ENCODE results near the gene CFAP99.
"Not testable (repeated sequence)": the region's sequence is repeated elsewhere in the genome, so short reads cannot be mapped to it uniquely, and the experiment has no call there.

Gene CFAP99

DNA sequence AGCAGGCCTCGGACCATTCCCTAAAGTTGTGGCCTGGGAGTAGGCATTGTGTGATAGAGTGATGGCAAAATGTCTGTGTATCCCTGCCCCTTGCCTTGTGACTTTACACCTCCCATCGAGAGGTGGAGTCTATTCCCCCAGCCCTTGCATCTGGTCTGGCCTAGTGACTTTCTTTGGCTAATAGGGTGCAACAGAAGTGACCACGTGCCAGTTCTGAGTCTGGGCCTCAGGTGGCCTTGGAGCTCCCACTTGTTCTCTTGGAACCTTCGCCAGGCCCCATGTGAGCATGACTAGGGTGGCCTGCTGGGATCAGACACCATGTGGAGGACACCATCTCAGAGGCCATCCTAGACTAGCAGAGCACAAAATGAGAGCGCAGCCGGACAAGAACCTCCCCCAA is 46.3 kb downstream of the CFAP99 start:
- DNase-seq (ENCODE audit: low read depth in 2 of 2, low spot score in 1 of 2): no peak

DNA sequence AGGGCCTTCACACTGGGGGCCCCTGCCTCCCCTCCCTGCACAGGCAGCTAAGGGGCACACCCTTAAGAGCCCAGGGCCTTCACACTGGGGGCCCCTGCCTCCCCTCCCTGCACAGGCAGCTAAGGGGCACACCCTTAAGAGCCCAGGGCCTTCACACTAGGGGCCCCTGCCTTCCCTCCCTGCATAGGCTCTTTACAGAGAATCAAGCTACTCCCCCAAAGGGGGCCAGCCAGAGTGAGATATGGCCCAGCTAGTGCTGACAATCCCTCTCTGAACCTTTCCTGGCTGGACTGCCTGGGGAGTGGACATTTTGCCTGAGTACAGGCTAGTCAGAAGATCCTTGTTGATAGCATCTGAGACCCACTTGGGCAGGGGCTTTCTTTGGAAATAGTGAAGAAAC is 46.8 kb downstream of the CFAP99 start:
- not testable (repeated sequence) for DNase-seq (ENCODE audit: low read depth in 2 of 2, low spot score in 1 of 2)

DNA sequence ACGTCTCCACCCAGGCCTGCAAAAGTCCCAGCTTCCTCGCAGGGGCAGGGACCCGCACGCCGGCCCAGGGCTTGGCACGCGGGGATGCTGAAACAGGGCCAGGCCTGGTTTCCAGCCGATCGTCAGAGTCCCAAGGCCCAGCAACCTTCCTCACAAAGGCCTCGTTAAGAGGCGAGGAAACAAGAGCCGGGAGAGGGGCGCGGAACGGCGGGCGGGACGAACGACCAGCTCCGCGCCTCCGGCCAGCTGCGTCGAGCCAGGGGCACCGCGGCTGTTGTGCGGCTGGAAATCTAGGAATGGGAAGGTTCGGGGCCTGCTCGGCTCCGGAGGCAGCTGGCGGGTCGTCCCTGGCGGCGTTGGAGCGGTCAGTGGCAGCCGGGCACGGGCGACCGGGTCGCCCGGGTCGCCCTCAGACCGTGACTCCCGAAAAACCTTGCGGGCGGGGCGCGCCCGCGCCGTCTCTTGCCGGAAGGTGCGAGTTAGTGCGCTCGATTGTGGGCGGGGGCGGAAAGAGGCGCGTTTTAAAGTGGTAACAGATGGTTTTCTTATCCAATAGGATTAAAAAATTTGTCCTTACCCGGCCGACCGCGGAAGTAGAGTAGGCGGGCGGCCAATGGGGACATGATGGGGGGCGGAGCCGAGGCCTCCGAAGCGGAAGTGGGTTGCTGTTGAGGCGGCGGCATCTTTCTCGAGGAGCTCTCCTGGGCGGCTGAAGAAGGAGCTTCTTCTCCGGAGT is 49.9 kb downstream of the CFAP99 start, which contains the start of gene RNF4:
Gene RNF4, plus strand, starts transcription at position 651 of the 736 bp plus-strand sequence. CDS start 21,388 bp downstream, outside the sequence.
- peak; percentile 86 to 92 for DNase-seq (ENCODE audit: low read depth in 2 of 2, low spot score in 1 of 2)

DNA sequence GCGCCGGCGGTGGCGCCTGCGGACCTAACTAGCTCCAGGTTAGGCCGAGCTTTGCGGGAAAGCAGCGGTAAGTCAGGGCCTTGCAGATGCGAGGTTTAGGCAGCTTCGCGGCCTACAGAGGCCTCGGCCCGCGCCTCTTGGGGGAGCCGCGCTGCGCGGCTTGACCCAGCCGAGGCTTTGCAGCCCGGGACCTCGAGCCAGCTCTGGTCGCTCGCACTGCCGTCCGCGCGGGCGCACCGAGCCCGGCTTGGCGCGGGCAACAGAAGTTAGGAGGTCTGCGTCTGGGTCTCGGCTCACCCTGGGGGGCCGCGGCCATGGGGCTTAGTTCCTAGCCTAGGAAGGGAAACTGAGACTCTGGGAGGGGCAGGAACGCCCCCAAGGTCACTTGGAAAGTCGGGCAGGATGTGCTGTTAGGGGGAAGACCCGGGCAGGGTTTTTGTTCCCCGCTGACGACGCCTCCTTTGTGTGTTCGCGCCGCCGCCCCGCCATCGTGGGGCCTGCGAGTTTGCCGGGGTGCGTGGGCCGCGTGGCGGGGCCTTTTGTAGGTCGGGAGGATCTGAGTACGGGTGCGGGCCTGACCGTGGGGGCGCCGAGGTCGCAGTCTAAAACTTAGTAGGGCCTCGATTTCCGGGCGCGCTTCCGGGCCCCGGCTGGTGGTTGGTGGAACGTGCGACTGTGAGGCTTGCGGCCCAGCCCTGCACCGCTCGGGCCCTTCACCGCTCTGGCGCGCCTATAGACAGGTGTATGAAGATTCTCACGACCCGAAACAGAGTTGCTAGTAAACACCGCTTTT is 50.6 kb downstream of the CFAP99 start:
- DNase-seq (ENCODE audit: low read depth in 2 of 2, low spot score in 1 of 2): peak; percentile 41 to 55

DNA sequence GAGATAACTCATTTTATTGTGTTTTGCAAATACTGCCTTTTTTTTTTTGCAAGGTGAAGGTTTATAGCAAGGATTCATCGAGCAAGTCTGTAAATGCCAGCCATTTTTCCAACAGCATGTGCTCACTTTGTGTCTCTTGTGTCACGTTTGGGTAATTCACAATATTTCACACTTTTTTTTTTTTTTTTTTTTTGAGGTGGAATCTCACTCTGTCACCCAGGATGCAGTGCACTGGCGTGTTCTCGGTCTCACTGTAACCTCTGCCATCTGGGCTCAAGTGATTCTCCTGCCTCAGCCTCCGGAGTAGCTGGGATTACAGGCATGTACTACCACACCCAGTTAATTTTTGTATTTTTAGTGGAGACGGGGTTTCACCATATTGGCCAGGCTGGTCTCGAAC is 52.0 kb downstream of the CFAP99 start:
- no peak for DNase-seq (ENCODE audit: low read depth in 2 of 2, low spot score in 1 of 2)

DNA sequence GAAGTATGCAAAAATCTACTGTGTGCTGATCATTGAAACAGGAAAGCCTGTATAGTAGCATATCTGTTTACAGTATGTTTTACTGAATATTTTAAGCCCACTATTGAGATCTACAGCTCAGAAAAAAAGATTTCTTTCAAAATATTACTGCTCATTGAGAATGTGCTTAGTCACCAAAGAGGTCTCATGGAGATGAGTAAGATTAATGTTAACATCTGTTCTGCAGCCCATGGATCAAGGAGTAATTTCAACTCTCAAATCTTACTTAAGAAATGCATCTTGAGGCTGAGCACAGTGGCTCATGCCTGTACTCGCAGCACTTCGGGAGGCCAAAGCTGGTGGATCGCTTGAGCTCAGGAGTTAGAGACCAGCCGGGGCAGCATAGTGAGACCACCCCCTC is 53.4 kb downstream of the CFAP99 start:
- DNase-seq (ENCODE audit: low read depth in 2 of 2, low spot score in 1 of 2): no peak

DNA sequence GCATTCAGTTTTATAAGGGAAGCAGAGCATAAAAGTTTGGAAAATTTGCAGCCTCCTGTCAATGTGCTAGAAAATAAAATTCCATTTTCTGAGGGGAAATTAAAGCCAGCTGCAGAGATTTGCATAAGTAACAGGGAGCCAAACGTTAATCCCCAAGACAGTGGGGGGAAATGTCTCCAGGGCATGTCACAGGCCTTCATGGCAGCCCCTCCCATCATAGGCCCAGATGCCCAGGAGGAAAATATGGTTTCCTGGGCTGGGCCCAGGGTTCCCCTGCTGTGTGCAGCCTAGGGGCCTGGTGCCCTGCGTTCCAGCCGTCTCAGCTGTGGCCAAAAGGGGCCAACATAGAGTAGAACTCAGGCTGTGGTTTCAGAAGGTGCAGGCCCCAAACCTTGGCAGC is 59.5 kb downstream of the CFAP99 start:
- DNase-seq (ENCODE audit: low read depth in 2 of 2, low spot score in 1 of 2): no peak

DNA sequence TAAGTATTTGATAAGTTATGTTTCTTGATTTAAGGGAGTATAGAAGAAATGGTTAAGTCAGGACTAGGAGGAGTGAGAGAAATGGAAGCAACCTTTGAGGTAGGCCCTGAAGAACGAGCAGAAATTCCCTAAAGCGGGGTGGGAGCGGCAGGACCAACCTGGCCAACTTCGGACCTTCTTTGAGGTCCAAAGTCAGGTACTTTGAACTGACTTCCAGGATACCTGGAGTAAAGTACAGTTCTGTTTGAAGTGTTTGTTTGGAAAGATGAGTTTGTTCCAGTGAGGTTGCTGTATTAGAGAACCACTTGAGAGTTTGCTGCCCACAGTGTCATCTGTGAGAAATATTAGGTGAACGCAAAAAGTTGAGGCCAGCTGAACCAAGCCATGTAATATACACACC is 61.9 kb downstream of the CFAP99 start:
- no peak for DNase-seq (ENCODE audit: low read depth in 2 of 2, low spot score in 1 of 2)

DNA sequence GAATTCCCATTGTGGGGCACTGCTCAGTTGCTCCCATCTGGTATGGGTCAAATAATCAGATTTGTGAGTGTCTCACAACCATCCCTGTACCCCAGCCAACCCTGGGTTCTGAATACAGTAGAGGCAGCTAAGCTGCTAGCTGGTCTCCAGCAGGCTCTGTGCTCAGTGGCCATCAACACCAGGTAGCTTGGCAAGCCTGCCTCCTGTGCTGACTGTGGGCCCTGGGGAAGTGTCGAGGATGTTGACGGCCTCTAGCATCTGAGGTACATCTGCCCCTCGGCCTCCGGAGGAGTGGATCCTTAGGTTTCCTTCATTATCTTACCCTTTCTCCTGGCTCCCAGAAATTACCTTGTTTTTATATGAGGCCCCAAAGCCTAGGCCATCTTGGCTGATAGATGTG is 63.4 kb downstream of the CFAP99 start:
- no peak for DNase-seq (ENCODE audit: low read depth in 2 of 2, low spot score in 1 of 2)

DNA sequence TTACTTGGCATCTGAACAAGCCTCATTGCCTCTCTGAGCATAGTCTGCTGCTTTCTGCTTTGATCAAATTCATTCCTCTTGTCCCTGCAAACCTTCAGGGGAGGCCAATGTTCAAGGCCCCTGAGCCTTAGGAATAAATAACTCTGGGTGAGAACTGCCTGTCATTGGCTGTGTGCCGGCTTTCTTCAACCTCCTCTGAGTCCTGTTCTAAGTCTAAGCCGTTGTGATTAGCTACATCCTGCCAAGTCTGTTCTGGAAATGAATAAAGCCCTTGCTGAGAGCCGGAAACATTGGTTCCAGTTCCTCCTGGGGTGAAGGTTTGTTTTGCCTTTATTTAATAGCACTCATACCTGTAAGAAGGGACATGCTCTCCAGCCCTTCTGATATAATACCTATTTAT is 63.9 kb downstream of the CFAP99 start:
- DNase-seq (ENCODE audit: low read depth in 2 of 2, low spot score in 1 of 2): no peak

DNA sequence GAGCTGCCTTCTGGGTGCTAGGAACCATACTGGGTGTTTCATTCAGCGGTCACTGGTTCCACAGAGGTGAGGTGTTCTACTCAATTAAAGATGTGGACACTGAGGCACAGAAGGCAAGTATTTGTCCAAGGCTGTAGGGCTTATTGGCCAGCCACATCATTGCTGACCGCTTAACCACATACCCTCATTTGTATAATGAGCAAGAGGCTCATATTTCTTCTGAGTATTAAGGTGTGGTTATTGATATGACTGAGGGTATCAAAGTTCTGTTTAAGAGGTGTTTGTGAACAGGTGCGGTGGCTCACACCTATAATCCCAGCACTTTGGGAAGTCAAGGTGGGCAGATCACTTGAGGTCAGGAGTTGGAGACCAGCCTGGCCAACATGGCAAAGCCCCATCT is 64.5 kb downstream of the CFAP99 start:
- no peak for DNase-seq (ENCODE audit: low read depth in 2 of 2, low spot score in 1 of 2)

DNA sequence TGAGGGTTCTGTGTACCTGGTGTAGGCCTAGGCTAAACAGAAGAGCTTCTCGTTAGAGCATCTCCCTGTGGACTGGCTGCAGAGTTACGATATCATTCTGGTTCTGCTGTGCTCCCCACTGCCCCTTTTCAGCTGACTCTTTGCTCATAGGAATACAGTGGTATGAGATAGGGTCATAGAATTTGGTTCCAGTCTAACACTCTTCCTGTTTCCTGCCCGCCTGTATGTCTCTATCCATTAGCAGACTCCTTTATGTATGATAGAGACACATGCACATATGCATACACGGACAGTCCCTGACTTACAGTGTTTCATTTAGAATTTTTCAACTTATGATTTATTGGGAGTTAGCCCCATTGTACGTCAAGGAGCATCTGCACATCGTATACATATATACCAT is 65.4 kb downstream of the CFAP99 start:
- DNase-seq (ENCODE audit: low read depth in 2 of 2, low spot score in 1 of 2): no peak

DNA sequence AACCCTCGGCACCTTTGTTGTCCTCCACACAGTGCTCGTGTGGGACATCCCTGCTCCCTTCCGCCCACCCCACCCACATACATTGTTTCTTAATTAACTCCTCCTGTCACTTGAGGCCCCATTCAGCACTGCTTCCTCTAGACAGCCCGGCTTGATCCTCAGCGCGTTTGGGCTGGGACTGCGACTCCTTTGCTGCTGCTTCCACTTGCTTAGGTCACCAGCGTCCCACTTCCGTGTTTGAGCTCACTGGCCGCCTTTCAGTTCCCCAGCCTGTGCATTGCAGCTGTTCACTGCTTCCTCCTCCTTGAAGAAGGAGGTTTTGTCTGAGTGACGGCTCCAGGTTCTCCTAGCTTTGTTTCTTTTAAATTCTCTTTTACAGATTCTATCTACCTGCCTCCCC is 66.2 kb downstream of the CFAP99 start:
- DNase-seq (ENCODE audit: low read depth in 2 of 2, low spot score in 1 of 2): peak; percentile 28 to 29

DNA sequence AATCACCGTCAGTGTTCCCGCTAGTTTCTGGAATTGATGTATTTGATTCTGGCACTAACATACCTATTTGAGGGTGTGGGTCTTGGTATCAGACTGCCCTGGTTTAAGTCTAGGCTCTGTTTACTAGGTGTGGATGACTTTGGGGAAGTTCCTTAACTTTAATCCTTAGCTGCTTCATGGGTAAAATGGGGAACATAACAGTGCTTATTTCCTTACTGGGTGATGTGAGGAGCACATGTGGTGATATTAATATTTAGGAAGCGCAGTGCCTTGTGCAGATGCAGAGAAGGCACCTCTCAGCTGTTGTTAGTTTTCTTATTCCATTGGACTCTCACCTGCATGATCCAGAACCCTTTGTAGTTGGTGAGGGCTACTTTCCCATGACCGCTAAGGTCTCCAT is 67.2 kb downstream of the CFAP99 start:
- no peak for DNase-seq (ENCODE audit: low read depth in 2 of 2, low spot score in 1 of 2)

DNA sequence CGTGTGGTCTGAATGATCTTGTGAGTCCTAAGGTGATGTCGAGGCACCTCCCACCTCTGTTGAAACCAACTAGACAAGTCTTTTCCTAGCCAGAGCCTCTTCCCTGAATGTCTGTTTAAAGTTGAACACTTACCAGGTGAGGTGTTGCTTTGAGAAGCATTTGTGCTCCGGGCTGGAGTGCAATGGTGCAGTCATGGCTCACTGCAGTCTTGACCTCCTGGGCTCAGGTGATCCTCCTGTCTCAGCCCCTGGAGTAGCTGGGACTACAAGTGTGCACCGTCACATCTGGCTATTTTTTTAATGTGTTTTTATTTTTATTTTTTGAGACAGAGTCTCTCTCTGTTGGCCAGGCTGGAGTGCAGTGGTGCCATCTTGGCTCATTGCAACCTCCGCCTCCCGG is 68.2 kb downstream of the CFAP99 start:
- no peak for DNase-seq (ENCODE audit: low read depth in 2 of 2, low spot score in 1 of 2)

DNA sequence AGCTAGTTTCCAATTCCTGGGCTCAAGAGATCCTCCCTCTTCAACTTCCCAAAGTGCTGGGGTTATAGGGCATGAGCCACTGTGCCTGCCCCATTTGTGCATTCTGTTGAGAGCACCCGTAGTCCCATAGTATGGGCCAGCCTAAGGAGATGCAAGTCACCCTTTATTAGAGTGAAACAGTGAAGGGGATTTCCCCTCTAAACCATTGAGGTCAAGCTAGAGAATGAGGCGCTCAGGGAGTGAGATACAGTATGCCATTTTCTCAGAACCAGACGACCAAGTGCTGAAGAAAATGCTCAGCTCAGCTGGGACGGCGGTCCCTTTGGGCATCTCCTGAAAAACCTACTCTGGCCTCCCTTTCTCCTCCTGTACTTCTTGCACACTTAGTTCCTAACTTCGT is 68.9 kb downstream of the CFAP99 start:
- DNase-seq (ENCODE audit: low read depth in 2 of 2, low spot score in 1 of 2): no peak

DNA sequence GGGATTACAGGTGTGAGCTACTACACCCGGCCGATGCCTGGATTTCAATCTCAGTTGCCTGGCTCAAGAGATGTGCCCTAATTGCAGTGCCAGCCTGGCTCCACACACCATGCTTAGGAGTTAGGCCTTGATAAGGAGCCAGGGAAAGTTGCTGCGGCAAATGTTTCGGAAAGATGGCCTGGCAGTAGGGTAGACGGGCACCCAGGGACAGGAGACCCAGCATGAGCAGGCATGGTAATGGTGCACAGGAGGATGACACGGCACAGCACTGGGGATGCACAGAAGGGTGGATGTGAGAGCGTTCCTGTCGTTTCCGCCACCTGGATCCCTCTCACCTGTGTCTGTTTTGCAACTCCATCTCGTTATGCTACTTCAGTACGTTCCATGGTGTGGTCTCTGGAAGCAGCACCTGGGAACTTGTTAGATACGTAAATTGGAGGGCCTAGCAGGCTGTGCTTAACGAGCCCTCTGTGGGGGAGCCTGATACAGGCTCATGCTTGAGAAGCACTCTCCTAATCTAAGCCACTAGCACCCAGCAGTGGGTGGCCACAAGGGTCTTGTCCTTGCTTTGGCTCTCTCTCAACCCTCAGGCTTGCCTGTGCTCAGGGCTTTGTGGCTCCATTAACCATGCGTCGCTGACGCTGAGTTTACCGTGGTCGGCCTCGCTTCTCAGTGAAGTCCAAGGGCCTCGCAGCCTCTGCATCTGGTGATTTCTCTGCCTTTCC is 70.5 kb downstream of the CFAP99 start:
- DNase-seq (ENCODE audit: low read depth in 2 of 2, low spot score in 1 of 2): no peak

DNA sequence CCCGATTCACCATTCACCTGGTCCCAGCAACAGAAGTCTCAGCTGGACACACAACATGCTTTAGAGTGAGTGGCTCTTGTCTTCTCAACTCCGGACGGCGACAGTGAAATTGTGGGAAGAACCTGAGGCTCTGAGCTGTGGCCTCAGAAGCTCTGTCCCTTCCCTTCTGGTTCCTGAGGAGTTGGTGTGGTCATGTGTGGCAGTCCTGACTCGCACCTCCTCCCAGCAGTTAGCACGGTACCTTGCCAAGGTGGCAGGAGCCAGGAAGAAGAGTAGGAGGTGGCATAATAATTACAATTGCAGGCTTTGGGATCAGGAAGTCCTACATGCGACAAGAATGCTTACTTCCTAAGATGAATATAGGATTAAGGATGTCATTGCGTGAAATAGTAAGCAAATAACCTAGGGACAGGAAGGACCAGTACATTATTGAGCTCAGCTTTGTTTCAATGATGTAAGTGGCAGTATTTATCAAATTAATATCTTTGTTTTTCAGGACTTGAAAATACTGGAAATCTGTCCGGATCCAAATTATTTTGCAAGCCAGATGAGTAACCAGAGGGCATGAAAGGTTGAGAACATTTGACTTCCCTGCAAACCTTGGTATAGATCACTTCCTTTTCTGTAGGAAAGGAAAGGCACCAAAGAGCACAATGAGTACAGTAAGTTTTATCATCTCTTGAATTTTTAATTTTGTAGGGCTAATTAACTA is 71.2 kb downstream of the CFAP99 start:
- DNase-seq (ENCODE audit: low read depth in 2 of 2, low spot score in 1 of 2): no peak

DNA sequence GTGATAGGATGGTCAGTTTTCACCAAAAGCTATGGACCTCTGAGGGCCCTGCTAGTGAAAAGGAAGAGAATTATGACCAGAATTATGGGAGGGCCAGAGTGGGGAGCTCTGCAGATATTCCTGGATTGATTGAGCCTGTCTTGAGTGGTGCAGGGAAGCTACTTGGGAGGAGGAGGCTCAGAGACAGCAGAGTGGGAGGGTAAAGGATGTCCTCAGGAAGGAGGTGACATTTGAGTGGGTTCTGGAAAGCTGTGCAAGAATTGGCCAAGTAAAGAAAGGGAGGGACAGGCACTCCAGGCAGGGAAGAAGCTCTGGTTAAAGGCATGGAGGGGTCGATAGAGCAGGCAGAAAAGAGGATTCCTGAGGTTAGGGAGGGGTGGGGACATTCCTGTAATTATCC is 74.2 kb downstream of the CFAP99 start:
- DNase-seq (ENCODE audit: low read depth in 2 of 2, low spot score in 1 of 2): no peak

DNA sequence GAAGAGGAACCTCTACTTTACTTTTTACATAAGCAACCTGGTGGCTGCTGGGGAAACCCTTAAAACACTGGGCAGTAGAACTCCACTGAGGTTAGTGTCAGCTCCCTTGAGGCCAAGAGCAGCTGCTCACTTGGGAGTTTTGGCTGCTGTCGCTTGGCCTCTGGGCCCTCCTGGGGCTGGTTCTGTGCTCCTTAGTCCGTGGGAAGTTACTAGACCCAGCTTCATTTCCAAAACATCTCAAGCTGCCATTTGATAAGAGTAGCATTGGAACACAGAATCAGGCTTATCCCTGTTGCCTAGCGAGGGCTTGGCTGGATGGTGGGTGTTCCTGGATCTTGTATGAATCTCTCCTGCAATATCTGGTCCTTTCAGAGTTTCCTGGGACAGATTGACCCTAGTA is 76.2 kb downstream of the CFAP99 start:
- no peak for DNase-seq (ENCODE audit: low read depth in 2 of 2, low spot score in 1 of 2)

DNA sequence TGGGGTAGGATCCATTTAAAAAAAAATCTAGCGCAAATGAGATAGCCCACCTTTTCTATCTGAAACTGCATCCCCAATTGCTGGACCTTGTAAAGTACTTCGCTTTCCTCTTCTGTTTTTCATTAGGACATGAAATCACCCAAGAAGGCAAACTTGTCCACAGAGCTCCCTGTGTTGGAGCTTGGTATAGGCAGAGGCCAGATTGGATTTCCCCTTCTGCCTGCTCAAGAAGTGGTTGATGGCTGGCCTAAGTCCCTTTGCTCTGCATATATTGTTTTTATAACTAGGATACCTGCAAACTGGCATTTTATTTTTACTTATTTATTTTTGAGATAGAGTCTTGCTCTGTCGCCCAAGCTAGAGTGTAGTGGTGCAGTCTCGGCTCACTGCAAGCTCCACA is 78.6 kb downstream of the CFAP99 start:
- no peak for DNase-seq (ENCODE audit: low read depth in 2 of 2, low spot score in 1 of 2)
